Right lobe of liver (tissue), 4 donors: Measurements from ENCODE around the gene FLOT1.

Experiments
- POLR2A ChIP-seq: fragments of 450-650 bp; IDR thresholded peaks from one replicate; pipeline ENCODE4 v1.6.1; 2017; ENCODE audit warnings: antibody characterized with exemption, mild to moderate bottlenecking
- TF ChIP-seq, protein P1 (sequence below), 4 donors: fragments of 200-600 bp in 3 of 4; fragments of 450-650 bp in 1 of 4; IDR thresholded peaks; one replicate each; pipeline versions ENCODE4 v1.5.1 to v1.8.0; 2016 to 2022; ENCODE audit warnings: antibody characterized with exemption in 4 of 4, mild to moderate bottlenecking in 2 of 4
- donor health status: DM: no; HTN: no; CAD: no.
- donor health status: DM: no; HTN: no; CAD: no.
- donor health status: DM: no; HTN: yes; CAD: no.

DNA sequence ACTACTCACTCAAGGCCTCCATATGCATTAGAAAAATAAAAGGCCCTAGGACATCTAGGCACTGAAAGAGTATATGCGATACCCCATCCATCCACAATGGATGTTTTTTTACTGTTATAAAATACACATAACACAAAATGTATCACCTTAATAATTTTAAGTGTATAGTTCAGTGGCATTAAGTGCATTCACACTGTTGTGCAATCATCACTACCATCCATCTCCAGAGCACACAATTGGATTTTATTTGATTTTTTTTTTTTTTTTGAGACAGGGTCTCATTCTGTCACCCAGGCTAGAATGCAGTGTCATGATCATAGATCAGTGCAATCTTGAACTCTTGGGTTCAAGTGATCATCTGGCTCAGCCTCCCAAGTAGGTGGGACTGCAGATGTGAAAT is 28.2 kb downstream of the FLOT1 start:
- TF ChIP-seq, protein P1, sequence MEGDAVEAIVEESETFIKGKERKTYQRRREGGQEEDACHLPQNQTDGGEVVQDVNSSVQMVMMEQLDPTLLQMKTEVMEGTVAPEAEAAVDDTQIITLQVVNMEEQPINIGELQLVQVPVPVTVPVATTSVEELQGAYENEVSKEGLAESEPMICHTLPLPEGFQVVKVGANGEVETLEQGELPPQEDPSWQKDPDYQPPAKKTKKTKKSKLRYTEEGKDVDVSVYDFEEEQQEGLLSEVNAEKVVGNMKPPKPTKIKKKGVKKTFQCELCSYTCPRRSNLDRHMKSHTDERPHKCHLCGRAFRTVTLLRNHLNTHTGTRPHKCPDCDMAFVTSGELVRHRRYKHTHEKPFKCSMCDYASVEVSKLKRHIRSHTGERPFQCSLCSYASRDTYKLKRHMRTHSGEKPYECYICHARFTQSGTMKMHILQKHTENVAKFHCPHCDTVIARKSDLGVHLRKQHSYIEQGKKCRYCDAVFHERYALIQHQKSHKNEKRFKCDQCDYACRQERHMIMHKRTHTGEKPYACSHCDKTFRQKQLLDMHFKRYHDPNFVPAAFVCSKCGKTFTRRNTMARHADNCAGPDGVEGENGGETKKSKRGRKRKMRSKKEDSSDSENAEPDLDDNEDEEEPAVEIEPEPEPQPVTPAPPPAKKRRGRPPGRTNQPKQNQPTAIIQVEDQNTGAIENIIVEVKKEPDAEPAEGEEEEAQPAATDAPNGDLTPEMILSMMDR (IDR thresholded peaks at IDR 0.05), result no peak
- TF ChIP-seq POLR2A, result no peak
